Amniotic stem cell (primary cell): ENCODE results near the gene EIF4E1B.

ENCODE experiments used
- DNase-seq: peaks from one replicate; lab custom pipeline; 2025; lab: John Stamatoyannopoulos, UW

EIF4E1B gene

GRCh38 chr5:176647030-176647842, 16.8 kb downstream of the EIF4E1B start, which contains the start of gene TSPAN17:
TSS of gene TSPAN17 (plus strand) at chr5:176647484. CDS start at chr5:176647616, 132 bp downstream.
- DNase-seq, result peak; percentile 100

- DNase-seq, result no peak
Measured at GRCh38 chr5:176647843-176648473, 17.5 kb downstream of the EIF4E1B start.

DNA sequence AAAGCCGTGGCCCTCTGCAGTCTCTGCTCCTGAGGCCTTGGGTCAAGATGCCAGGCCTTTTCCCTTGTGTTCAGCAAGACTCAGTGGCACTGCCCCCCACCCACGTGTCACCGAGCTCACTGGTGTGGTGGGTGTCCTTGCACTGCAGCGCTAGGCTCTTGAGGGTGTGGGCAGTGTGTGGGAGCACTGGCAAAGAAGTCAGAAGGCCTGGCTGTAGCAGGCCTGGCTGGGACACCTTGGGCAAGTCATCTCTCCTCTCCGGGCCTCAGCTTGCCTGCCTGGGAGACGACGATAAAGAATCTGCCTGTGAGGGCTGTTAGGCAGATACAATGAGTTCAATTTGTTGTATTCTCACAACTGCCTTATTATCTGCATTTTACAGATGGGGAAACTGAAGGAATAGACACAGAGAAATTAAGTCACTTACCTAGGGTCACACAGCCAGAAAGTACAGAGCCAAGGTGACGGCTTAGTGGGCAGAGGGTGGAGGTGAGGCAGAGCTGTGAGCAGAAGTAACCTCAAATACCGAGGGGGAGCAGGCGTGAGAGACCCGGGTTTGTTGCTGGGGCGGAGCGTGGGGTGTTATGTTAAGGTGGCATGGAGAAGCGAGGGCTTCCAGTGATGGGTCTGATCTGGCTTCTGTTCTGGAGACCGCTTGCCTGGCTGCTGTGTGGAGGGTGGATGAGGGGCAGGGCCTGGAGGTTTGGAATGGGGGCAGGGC, 18.2 kb downstream of the EIF4E1B start:
- no peak for DNase-seq

- no peak for DNase-seq
Measured at GRCh38 chr5:176650354-176650884, 19.9 kb downstream of the EIF4E1B start.

DNA sequence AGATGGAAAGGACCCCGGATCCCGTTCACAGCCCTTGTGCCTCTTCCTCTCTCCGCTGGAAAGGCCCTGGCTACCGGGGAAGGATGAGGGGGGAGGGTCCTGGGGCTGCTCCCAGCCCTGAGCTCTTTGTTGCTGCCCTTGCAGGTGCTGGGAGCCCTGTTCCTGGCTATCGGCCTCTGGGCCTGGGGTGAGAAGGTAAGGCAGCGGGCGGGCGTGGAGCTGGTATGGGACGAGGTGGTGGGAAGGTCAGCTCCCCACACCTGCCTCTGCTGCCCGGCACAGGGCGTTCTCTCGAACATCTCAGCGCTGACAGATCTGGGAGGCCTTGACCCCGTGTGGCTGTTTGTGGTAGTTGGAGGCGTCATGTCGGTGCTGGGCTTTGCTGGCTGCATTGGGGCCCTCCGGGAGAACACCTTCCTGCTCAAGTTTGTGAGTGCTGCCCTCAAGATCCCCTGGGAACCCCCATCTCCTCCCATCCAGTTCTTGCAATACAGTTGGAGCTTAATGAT, 21.1 kb downstream of the EIF4E1B start:
- no peak for DNase-seq

- DNase-seq, result no peak
Measured at GRCh38 chr5:176652136-176652535, 21.7 kb downstream of the EIF4E1B start.

DNA sequence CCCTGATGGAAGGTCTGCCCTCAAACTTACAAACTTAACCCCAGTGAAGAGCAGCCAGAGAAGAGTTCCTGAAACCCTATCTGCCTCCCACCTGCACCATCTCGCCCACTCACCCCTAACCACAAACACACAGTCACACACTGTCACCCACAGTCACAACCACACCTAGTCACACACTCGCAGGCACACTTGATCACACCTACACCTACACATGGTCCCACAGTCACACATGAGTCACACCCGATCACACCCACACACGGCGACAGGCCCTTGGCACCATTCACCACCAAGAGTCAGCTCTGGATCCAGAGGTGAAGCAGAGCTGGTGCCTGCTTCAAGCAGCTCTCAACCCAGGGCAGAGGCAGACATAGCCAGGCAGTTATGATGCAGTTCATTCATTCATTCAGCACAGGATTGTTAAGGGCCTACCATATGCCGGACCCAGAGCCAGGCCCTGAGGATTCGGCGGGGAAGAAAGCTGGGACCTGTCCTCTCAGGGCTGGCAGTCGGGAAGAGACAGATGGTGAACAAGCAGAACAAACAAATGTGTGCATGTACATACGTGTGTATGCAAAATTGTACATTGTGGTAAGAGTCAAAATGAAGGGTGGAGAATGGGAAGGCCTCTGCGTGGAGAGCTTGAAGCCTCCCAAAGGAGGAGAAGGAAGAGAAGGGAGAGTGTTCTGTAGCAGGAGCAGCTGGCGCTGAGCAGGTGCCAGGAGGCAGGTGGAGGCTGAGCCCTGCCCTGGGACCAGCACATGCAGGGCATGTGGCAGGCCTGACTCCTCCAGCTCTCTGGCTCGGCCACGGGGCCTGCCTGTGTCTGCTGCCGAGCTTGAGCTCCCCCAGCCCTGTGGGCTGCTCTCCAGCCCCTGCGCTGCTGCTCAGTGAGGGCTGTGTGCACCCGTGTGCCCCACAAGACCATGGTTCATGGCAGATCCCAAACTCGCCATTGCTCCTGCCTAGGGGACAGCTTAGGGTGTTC, 23.2 kb downstream of the EIF4E1B start:
- no peak for DNase-seq

GRCh38 chr5:176654856-176655255, 24.4 kb downstream of the EIF4E1B start:
- DNase-seq, result no peak

DNA sequence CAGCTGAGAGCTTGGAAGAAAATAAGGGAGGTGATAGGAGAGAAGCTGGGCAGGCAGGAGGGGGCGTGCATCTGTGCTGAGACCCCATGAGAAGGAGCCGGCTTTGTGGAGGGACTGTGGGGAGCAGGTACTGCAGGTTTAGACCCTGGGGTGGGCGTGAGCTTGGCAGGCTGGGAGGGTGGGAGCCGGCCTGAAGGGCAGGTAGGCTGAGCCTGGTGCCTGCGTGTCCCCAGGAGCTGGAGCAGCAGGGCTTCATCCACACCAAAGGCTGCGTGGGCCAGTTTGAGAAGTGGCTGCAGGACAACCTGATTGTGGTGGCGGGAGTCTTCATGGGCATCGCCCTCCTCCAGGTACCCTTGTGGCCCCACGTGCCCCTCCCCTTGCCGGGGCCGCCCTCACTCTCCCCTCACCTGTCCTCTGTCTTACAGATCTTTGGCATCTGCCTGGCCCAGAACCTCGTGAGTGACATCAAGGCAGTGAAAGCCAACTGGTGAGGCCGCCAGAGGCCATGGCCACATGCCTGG, 26.1 kb downstream of the EIF4E1B start:
- DNase-seq, result no peak

- DNase-seq, result peak; percentile 29
Measured at GRCh38 chr5:176658007-176658599, 27.6 kb downstream of the EIF4E1B start.

- no peak for DNase-seq
Measured at GRCh38 chr5:176658817-176659511, 28.5 kb downstream of the EIF4E1B start.

DNA sequence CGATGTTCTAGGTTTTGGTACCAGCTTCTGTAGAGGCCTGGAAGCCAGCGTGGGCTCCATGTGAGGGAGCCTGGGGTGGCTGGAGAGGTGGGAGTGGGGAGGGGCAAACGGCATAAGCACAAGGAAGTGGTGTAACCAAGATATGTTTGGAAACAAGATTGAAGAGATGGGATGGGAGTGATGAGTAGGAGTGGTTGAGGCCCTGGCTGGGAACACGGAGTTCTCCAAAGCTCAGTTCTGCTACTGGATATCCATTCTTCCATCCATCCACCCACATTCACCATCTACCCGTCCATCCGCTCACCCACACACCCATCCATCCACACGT, 29.0 kb downstream of the EIF4E1B start:
- no peak for DNase-seq

DNA sequence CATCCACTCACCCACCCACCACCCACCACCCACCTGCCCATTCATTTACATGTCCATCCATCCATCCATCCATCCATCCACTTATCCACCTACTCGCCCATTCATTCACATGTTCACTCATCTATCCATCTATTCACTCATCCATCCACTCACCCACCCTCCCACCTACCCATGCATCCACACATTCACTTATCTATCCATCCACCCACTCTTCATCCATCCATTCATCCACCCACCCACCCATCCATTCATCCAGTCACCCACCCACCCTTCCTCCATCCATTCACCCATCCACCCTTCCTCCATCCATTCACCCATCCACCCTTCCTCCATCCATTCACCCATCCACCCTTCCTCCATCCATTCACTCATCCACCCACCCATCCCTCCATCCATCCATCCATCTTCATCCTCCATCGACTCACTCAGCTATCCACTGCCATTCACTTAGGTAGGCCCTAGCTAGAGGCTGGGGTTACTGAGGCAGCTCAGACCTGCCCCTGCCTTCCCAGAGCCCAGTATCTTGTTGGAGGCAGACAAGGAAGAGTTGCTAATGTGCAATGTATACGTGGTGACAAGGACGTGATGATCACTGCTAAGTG, 29.5 kb downstream of the EIF4E1B start:
- DNase-seq, result no peak

DNA sequence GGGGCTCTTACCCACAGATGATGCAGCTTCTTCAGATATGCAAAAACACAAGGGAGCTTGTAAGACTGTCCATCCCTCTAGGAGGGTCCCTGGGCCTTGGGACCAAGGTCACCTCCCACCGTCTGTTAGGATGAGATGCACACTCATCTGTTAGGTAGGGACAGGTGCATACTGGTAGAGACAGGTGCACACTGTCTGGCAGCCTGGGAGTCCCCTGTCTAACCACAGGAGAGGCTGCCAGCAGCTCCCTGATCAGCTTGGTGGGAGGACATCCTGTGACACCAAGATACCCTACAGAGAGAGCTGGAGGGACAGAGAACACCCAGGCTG, 30.0 kb downstream of the EIF4E1B start:
- no peak for DNase-seq

- DNase-seq, result peak; percentile 21
Measured at GRCh38 chr5:176660860-176661641, 30.6 kb downstream of the EIF4E1B start.

GRCh38 chr5:176661676-176662075, 31.2 kb downstream of the EIF4E1B start:
- DNase-seq, result no peak

- DNase-seq, result no peak
Measured at GRCh38 chr5:176662371-176663333, 32.2 kb downstream of the EIF4E1B start.

DNA sequence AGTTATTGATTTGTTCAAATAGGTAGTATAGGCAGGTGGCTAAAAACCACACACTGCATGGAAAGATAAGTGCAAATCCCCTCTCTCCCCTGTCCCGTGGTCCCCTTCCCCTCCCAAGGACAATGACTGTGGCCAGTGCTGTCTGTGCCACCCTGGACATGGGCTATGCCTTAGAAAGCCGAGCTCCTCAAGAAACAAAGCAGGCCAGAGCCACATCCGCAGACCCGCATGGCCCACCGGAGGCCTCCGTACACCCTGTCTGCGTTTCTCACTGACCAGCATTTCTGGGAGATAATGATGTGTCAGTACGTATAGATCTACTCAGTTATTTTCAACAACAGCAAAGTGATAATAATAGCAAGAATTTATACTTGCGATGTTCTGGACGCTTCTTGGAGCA, 33.1 kb downstream of the EIF4E1B start:
- DNase-seq, result no peak
